ENCODE results near the gene VPREB3.
A peak's percentile ranks its signal among the peaks of the same experiment; 100 is the strongest.

VPREB3 gene

DNA sequence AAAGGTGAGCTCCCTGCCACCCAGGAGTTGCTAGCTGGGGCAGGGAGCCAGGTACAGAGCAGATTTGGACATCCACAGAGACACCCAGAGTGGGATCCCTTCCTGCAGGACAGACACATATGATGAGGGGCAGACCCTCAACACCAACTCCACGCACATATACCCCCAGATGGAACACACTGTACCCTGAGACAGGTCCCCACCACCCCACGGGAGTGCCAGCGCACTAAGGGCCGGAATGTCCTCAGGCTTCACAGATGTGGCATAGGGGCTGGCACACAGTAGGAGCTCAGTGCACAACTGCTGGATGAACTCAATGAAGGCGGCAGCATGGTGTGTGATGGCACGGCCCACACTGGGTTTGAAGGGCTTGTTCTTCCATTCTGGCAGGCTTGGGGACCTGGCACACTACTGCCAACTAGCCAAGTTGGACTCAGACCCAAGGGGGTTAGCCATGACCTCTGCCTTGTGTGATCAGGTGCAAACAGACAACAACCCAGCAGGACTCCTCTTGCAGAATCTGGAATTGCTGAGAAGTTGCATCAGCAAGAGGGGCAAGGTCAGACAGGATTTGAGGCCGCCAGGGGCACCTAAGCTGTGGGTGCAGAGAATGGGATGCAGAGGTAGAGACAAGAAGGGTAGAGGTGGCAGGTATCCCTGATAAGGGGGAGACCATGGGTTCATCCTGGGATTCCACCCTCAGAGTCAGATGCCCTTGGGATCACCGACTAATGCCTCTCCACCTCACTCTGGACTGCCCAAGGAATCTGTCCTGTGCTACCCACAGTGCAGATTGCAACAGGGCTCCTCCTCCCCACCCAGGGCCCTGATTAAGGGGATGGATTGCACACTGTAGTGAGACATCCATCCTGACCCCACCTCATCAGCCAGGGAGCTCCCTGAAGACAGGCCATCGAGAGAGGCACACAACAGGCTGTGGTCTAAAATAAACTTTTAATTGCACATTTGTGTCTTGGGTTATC lies 11.0 kb upstream of the VPREB3 start:
- DNase-seq (ENCODE audit: low spot score): no peak

DNA sequence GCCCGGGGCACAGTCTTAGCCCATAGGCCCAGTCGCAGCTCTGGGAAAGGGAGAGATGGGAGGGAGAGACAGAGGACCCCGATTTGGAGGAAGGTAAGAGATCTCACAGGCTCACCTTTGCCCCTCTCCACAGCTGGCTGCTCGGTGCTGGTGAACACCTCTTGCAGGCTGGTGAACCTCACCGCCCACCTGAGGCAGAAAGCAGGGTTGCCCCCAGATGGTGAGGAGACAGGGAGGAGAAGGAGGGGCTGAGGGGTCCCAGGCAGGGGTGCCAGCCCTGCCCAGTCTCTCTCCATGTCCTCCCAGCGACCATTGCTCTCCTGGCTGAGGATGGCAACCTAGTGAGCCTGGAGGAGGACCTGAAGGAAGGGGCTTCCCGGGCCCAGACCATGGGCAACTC lies 9.7 kb upstream of the VPREB3 start:
- no peak for DNase-seq (ENCODE audit: low spot score)

DNA sequence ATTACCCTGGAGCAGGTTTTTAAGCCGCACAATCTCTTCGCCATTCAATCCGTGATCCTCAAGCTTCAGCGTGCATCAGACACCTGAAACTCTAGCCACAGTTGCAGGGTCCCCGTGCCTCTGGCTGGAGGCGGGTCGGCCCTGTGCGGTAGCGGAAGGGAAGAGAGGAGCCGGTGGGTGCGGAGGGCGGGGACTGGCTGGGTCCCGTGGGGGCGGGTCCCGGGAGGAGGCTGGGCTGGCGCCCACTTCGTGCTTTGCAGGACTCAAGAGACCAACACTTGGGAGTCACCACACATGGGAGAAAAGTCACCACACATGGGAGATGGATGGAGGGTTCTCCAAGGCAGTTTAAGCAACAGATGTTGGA lies 9.3 kb upstream of the VPREB3 start:
- DNase-seq (ENCODE audit: low spot score): no peak

DNA sequence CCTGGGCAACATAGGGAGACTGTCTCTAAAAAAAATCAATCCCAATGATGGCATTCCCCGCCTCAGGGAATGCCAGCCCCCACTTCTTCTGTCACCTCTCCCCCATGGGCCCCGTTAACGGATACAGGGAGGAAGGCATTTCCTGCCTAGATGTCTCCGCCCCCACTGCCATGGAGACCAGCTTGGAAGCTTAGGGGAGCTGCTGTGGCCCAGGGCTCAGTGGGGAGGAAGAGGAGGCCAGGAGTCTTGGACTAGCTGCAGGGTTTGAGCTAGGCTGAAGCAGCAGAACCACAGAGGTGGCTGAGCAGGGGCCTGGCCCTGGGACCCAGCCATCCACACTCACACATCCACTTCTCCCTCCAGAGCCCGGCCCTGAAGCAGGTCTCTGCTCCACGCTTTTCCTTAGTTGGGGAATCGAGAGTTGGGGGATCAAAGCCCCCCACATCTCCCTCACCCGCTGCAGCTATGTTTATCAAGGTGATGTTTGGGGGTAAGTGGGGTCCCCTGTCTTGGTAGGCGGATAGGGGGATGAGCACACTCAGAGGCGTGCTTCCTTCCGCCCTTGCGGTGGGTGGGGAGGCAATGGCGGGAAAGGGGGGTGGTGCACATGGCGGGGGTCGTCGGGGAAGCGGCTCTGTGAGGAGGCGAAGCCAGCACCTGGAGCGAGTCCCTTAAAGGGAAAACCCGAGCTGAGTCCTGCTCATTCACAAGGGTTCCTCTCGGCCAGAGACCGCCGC lies 8.8 kb upstream of the VPREB3 start, which contains the start of gene C22orf15:
Gene C22orf15, plus strand, starts transcription at position 149 of the 737 bp plus-strand sequence. Its CDS starts 317 bp downstream, at position 466.
- DNase-seq (ENCODE audit: low spot score): no peak

GRCh38 chr22:23760056-23760455 lies 5.8 kb upstream of the VPREB3 start:
- DNase-seq (ENCODE audit: low spot score): no peak

DNA sequence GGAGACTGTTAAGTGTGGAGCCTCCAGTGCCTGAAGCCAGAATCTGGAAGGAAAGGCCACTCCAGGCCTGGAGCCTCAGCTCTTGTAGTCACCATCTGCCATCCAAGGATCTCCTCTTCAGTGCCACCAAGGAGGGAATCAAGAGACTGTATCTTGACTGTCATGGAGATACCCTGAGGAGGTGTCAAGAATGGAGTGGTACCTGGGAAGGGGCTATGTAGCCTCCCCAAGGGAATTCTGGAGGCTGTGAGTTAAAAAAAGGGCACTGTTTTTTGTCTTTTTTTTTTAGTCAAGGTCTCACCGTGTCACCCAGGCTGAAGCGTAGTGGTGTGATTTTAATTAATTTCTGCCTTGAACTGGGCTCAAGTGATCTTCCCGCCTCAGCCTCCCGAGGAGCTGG lies 5.3 kb upstream of the VPREB3 start:
- no peak for DNase-seq (ENCODE audit: low spot score)

DNA sequence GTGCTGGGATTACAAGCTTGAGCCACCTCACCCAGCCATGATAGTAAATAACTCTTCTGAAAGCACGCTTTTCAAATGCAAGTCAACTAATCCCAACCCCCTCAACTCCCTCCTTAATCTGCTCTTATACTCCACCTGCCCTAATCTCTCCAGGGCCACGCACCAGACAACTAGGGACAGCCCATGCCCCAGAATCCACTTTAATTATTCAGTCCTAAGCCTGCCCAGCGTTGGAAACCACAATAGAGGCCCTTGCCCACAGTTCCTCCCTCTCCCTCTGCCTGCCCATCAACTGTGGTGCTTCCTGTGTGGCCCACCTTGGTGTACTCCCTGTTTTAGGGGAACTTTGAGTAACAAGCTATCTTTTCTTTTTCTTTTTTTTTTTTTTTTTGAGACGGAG lies 2.7 kb upstream of the VPREB3 start:
- DNase-seq (ENCODE audit: low spot score): no peak

GRCh38 chr22:23755711-23756110 lies 1.5 kb upstream of the VPREB3 start:
- no peak for DNase-seq (ENCODE audit: low spot score)

DNA sequence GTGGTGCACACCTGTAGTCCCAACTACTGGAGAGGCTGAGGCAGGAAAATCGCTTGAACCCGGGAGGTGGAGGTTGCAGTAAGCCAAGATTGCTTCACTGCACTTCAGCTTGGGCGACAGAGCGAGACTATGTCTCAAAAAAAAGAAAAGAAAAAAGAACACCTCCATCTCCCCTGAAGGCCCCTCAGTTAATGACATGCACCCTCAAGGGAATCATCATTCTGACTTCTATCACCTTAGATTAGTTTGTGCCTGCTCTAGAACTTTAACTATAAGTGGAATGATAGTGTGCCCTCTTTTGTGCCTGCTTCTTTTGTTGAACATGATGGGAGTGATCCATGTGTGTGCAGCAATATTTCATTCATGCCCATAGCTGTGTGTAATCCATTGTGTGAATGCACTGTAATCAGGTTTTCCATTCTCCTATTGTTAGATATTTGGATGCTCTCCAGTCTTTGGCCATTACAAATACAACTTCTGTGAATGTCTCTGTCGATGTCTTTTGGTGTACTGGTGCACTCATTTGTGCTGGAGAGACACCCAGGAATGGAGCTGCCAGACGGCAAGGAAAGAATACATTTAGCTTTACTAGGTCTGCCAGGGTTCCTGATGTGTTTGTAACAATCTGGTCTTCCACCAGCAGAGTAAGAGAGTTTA lies 883 bp upstream of the VPREB3 start:
- no peak for DNase-seq (ENCODE audit: low spot score)

DNA sequence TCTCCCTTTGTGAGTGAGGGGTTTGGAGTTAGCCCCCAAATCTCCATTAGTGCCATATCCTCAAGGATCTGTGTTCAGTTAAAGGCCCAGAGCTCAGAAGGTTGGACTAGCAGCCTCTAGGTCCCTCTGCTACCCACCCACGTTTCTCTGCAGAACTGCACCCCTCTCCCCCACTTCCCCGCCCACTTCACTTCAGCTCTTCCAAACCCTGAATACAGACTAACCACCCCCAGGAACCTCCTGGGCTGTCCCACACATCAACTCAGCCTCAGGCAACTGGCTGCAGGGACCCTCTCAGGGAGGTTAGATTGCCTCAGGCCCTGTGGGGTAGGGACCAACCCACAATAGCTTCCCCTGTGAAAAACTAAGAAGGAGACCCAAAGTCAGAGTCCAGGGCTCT lies 840 bp downstream of the VPREB3 start:
- no peak for DNase-seq (ENCODE audit: low spot score)

DNA sequence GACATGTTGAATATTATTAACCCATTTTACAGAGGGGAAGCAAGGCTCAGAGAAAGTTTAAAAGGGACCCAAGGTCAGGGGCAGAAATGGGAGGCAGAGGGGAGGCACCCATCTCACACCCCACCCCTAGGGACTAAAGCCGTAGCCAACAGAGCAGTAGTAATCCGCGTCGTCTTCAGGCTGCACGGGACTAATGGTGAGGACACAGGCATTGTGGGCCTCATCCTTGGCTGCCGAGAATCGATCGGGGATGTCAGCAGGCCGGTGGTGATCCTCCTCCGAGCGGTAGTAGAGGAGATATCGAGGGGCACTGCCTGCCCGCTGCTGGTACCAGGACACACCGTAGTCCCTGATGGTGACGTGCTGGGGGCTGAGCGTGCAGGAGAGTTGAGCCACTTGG lies 1.5 kb downstream of the VPREB3 start:
- no peak for DNase-seq (ENCODE audit: low spot score)

GRCh38 chr22:23752090-23752691 lies 2.0 kb downstream of the VPREB3 start:
- no peak for DNase-seq (ENCODE audit: low spot score)

GRCh38 chr22:23751441-23751996 lies 2.7 kb downstream of the VPREB3 start:
- no peak for DNase-seq (ENCODE audit: low spot score)

DNA sequence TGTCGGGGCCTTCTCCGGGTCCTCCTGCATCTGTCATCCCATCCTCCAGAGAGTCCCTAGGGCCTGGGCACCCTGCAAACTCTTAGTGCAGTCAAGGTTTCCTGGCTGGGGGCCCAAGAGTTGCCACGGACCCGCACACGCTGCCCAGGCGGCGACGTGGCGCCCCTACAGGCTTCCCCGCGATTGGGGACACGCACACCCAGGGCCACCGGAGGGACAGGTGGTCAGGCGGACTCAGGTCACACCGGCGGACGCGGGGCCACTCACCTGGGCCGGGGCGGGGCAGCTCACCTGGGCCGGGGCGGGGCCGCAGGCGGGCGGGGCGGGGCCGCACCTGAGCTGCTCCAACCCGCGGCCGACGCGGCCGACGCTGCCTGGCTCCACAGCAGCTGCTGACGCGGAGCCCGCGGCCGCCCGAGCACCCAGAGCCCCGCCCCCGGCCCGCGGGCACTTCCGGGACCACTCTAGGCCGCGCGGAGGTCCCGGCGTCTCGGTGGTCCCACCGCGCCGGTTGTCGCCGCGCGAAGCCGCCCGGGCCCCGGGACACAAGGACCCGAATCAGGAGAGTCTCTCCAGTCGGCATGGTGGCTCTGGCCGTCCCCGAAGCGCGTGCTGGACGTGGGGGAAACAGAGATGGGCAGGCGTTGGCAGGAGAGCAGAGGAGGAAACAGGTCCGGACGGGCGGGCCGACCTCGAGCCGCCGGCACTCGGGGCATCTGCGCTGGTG lies 3.3 kb downstream of the VPREB3 start, which contains the start of gene ZNF70:
Gene ZNF70, minus strand, starts transcription at position 399 of the 727 bp plus-strand sequence. CDS start 5,972 bp downstream, outside the sequence.
- DNase-seq (ENCODE audit: low spot score): peak; percentile 78

GRCh38 chr22:23750367-23750713 lies 3.9 kb downstream of the VPREB3 start:
- DNase-seq (ENCODE audit: low spot score): no peak

DNA sequence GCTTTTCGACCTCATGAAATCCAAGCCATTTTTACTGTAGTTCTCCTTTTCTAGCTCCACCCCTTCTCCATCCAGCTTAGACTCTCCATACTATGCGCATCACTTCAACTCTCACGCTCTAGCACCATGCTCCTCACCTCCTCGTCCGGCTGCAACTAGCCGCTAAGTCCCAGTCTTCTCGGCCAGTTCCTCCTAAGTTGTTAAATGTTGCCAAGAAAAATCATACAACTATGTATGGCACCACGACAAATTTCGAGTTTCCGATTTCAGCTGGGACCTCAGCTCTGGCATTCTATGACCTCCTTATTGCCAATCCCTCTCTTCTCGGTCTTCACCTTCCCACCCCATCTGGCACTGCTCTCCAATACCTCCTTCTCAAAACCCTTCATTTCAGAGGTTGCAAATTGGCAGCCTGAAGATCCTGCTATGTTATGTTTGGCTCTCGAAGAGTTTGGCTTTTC lies 4.4 kb downstream of the VPREB3 start:
- no peak for DNase-seq (ENCODE audit: low spot score)

DNA sequence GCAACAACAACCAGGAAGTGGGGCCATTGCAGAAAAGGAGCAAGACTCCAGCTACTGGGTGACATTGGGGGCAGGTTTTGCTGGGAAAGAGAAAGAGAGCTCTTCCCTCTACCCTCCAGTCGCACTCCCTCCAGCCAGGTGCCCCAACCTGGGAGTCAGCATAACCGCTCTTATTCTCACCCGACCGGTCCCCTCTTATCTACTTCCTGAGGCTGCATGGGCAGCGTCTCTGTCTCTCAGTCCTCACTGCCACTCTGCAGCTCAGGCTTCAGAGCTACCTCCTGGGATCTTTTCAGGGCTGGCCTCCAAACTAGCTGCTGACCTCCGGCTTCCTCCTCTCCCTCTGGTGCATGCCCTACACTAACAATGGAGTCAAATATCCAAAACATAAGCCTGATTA lies 8.4 kb downstream of the VPREB3 start:
- no peak for DNase-seq (ENCODE audit: low spot score)

GRCh38 chr22:23744485-23744884 lies 9.7 kb downstream of the VPREB3 start:
- DNase-seq (ENCODE audit: low spot score): no peak

DNA sequence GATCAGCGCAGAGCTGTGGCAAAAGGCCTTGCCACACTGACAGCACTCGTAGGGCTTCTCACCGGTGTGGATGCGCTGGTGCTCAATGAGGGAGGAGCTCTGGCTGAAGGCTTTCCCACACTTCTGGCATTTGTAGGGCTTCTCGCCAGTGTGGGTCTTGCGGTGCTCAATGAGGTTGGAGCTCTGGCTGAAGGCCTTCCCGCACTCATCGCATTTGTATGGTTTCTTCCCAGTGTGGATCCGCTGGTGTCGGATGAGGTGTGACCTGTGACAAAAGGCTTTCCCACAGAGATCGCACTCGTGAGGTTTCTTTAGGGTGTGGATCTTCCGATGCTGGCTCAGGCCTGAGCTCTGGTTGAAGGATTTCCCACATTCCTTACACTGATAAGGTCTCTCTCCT lies 10.2 kb downstream of the VPREB3 start:
- no peak for DNase-seq (ENCODE audit: low spot score)

DNA sequence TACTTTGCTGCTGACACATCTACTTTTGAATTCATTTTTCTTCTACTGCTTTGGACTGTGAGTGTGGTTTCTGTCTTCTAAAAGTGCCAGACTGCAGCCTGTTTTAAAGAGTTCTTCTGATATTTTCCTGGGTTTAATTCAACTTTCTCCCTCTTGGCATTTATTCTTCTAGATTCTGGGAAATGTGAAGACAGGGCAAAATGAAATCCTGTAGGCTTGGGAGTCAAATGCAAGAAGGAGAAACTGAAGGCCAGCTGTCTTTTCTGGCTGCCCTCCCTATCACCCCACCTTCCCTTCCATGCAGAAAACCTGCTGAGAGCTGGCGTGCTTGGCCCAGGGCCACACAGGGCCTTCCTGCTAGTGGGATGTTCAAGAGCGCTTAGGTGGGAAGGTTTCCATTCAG lies 10.9 kb downstream of the VPREB3 start:
- no peak for DNase-seq (ENCODE audit: low spot score)
